K562 (cell line): ENCODE data around the gene CA6. TPM values are rescaled to one million over a fixed set of nuclear protein-coding genes. Genes with fewer than 3 reads are reported as not detected.
A peak's percentile ranks its signal among the peaks of the same experiment; 100 is the strongest.

Experiments
- ATAC-seq: fragments of 200-7000 bp; cut with Tn5 transposase; 3 replicates; pipeline ENCODE4 v1.9.1; 2020; ENCODE audit warnings: moderate library complexity
- BruUV-seq: library from RNA; stranded (reverse); fragments of 400-500 nt; replicated peaks from 2 replicates; lab custom pipeline; 2021; lab: Mats Ljungman, UMichigan
- CTCF ChIA-PET: fragments of 300-600 bp; formaldehyde crosslinking; extraction: SDS; loops from one replicate; lab custom pipeline; 2021; ENCODE audit warnings: low intra/inter-chr PET ratio; lab: Yijun Ruan, JAX
- POLR2A ChIA-PET: fragments of 300-600, 350-650 bp; sonication (Branson Sonifier 250); formaldehyde crosslinking; extraction: SDS; loops from one replicate; lab custom pipeline; 2021; ENCODE audit warnings: antibody characterized with exemption, inconsistent platforms; lab: Yijun Ruan, JAX
- DNase-seq, 4 experiments: peaks; one replicate each; pipeline versions ENCODE4 v3.0.0 to v3.0.0-alpha.2; 2011 to 2018; ENCODE audit warnings: low spot score in 3 of 4, mixed read lengths in 3 of 4; ENCODE audit errors: extremely low read depth in 1 of 4
- FAIRE-seq: peaks from 2 replicates; lab custom pipeline; 2011; peaks lifted over from hg19 to GRCh38; lab: Jason Lieb, UNC
- H2AFZ ChIP-seq: 2 replicates; pipeline ENCODE4 v1.6.0; 2011; ENCODE audit warnings: low read depth, low read length, control low read depth, inconsistent platforms
- H3K27ac ChIP-seq: fragments of 200-600 bp; 3 replicates; pipeline ENCODE4 v1.8.0; 2011; ENCODE audit warnings: low read depth, mild to moderate bottlenecking, control low read depth, inconsistent platforms, low read length, moderate library complexity, mixed read lengths; ENCODE audit errors: extremely low read depth
- H3K27me3 ChIP-seq, 2 experiments: fragments of 300-600 bp in 1 of 2; 2 replicates in 1 of 2; 3 replicates in 1 of 2; pipeline versions ENCODE4 v1.6.0 to v1.8.0; 2011; ENCODE audit warnings: inconsistent platforms in 2 of 2, low read length in 2 of 2, mild to moderate bottlenecking in 1 of 2, mixed read lengths in 1 of 2, moderate library complexity in 1 of 2; ENCODE audit not compliant: control insufficient read depth in 2 of 2, insufficient read depth in 2 of 2
- H3K36me3 ChIP-seq: fragments of 300-600 bp; 3 replicates; pipeline ENCODE4 v1.8.0; 2011; ENCODE audit warnings: mild to moderate bottlenecking, low read length, inconsistent platforms; ENCODE audit not compliant: control insufficient read depth, insufficient read depth
- H3K4me1 ChIP-seq, 2 experiments: fragments of 200-600 bp in 1 of 2; replicated peaks in 1 of 2; 2 replicates in 1 of 2; 3 replicates in 1 of 2; pipeline versions ENCODE4 v1.5.1 to v1.8.0; 2011; ENCODE audit warnings: inconsistent platforms in 2 of 2, low read length in 2 of 2, mild to moderate bottlenecking in 1 of 2, mixed read lengths in 1 of 2, moderate library complexity in 1 of 2; ENCODE audit not compliant: control insufficient read depth in 2 of 2, insufficient read depth in 2 of 2
- H3K4me2 ChIP-seq: 2 replicates; pipeline ENCODE4 v1.6.1; 2011; ENCODE audit warnings: low read length, control low read depth, inconsistent platforms, mixed read lengths; ENCODE audit not compliant: insufficient read depth
- H3K4me3 ChIP-seq: fragments of 200-600 bp; sonication (generic), shearing (Covaris generic); 2 replicates; pipeline ENCODE4 v1.5.1; 2016; ENCODE audit warnings: control low read depth, inconsistent platforms
- H3K79me2 ChIP-seq: fragments of 200-600 bp; 3 replicates; pipeline ENCODE4 v1.8.0; 2011; ENCODE audit warnings: low read length, inconsistent platforms; ENCODE audit not compliant: control insufficient read depth, insufficient read depth
- H3K9ac ChIP-seq, 2 experiments: 2 replicates each; pipeline versions ENCODE4 v1.6.0 to v1.6.1; 2011; ENCODE audit warnings: low read depth in 2 of 2, low read length in 2 of 2, control low read depth in 1 of 2, inconsistent platforms in 1 of 2, mild to moderate bottlenecking in 1 of 2, mixed read lengths in 1 of 2; ENCODE audit not compliant: insufficient read depth in 1 of 2
- H3K9me1 ChIP-seq: one replicate; pipeline ENCODE4 v1.6.0; 2011; ENCODE audit warnings: inconsistent platforms, mild to moderate bottlenecking, low read length, moderate library complexity; ENCODE audit not compliant: control insufficient read depth, insufficient read depth
- H3K9me3 ChIP-seq: replicated peaks from 2 replicates; pipeline ENCODE4 v1.5.1; 2011; ENCODE audit warnings: low read depth, low read length, inconsistent platforms; ENCODE audit not compliant: control insufficient read depth, insufficient read depth
- H4K20me1 ChIP-seq: replicated peaks from 2 replicates; pipeline ENCODE4 v1.6.1; 2011; ENCODE audit warnings: low read length, inconsistent platforms, mixed read lengths; ENCODE audit not compliant: control insufficient read depth, insufficient read depth
- ASH1L ChIP-seq: fragments of 450-650 bp; IDR thresholded peaks from 2 replicates; pipeline ENCODE4 v1.6.1; 2018; ENCODE audit warnings: borderline replicate concordance, mild to moderate bottlenecking, low read depth; ENCODE audit not compliant: partially characterized antibody
- CCAR2 ChIP-seq: fragments of 200-400 bp; formaldehyde crosslinking; IDR thresholded peaks from 2 replicates; pipeline ENCODE4 v1.6.1; 2017; ENCODE audit warnings: mild to moderate bottlenecking, low read depth, low read length
- E2F3 ChIP-seq: fragments of 250-450 bp; sonication (Bioruptor Pico); IDR thresholded peaks from 2 replicates; pipeline ENCODE4 v1.4.0; 2020; ENCODE audit warnings: mild to moderate bottlenecking
- EHMT2 ChIP-seq: fragments of 450-650 bp; IDR thresholded peaks from 2 replicates; pipeline ENCODE4 v1.6.1; 2018; ENCODE audit warnings: antibody characterized with exemption
- GTF2F1 ChIP-seq: IDR thresholded peaks from 2 replicates; pipeline ENCODE4 v1.6.1; 2011; ENCODE audit warnings: low read depth, low read length, improper control_type of control experiment
- HCFC1 ChIP-seq: IDR thresholded peaks from 2 replicates; pipeline ENCODE4 v1.6.1; 2012; ENCODE audit warnings: low read depth, low read length, improper control_type of control experiment
- NFYB ChIP-seq: IDR thresholded peaks from 2 replicates; pipeline ENCODE4 v1.6.1; 2011; ENCODE audit warnings: mild to moderate bottlenecking, moderate library complexity; ENCODE audit not compliant: insufficient read length; ENCODE audit errors: extremely low read depth
- PCBP2 ChIP-seq: fragments of 200-400 bp; formaldehyde crosslinking; IDR thresholded peaks from 2 replicates; pipeline ENCODE4 v1.6.1; 2018; ENCODE audit warnings: low read length, low read depth, mild to moderate bottlenecking, moderate library complexity; ENCODE audit not compliant: poor library complexity, severe bottlenecking
- RFX1 ChIP-seq: fragments of 450-650 bp; IDR thresholded peaks from 2 replicates; pipeline ENCODE4 v1.6.1; 2016; ENCODE audit warnings: mild to moderate bottlenecking, moderate library complexity
- SP2 ChIP-seq: IDR thresholded peaks from 2 replicates; pipeline ENCODE4 v1.6.1; 2011; ENCODE audit warnings: mild to moderate bottlenecking, low read depth, low read length, moderate library complexity; ENCODE audit not compliant: poor library complexity, severe bottlenecking; ENCODE audit errors: extremely low read depth
- SPI1 ChIP-seq: IDR thresholded peaks from 2 replicates; pipeline ENCODE4 v1.6.1; 2011; ENCODE audit warnings: low read depth, low read length, control low read depth, borderline replicate concordance
- TFAP4 ChIP-seq: sonication (generic); formaldehyde crosslinking; IDR thresholded peaks from 2 replicates; pipeline ENCODE4 v1.8.0; 2022; ENCODE audit warnings: missing genetic modification reagents, mild to moderate bottlenecking, moderate library complexity, borderline replicate concordance
- ZNF766 ChIP-seq: fragments of 200-800 bp; sonication (Bioruptor generic); conservative IDR thresholded peaks from 2 replicates; pipeline ENCODE4 v1.6.1; 2016; ENCODE audit warnings: missing genetic modification characterization, missing compliant biosample characterization
- ZZZ3 ChIP-seq: fragments of 450-650 bp; IDR thresholded peaks from 2 replicates; pipeline ENCODE4 v1.6.1; 2016; ENCODE audit warnings: antibody characterized with exemption, mild to moderate bottlenecking, moderate library complexity
- WGBS: fragments of 100-300 bp; shearing (Covaris generic); methylation state at CpG from one replicate; pipeline ENCODE4 v1.1.6; 2016; ENCODE audit warnings: low coverage, mixed read lengths; ENCODE audit not compliant: insufficient coverage; ENCODE audit errors: missing lambda C conversion rate; 5-methylcytosine and 5-hydroxymethylcytosine counted together
- in situ Hi-C: fragments of 300-500 bp; cut with MboI; formaldehyde crosslinking; loops from 4 replicates; pipeline ENCODE4 v1.15.0; 2018; ENCODE audit warnings: inconsistent platforms, mixed read lengths
- intact Hi-C: fragments of 100-400 bp; cut with micrococcal nuclease; formaldehyde crosslinking; loops from 2 replicates; pipeline ENCODE4 v1.14.2; 2022
- polyA plus RNA-seq, 8 experiments: library from polyadenylated mRNA; depleted of rRNA in 4 of 8; stranded (reverse) in 5 of 8; unstranded in 3 of 8; fragments of >200 nt; fragmentation: Nextera tagmentation in 2 of 8; fragmentation: Illumina TruSeq in 1 of 8; extraction: Ambion mirVana in 2 of 8; extraction: Trizol in 1 of 8; gene quantifications; 2 replicates each; pipeline versions ENCODE4 v1.2.1 to v1.2.3, GENCODE V29; 2011 to 2014; ENCODE audit warnings: inconsistent platforms in 1 of 8, missing spikeins in 1 of 8
- total RNA-seq, 7 experiments: library from RNA; depleted of rRNA in 6 of 7; stranded (reverse); fragments of >200 nt in 6 of 7; fragmentation: Illumina TruSeq in 2 of 7; extraction: Trizol in 2 of 7; gene quantifications; 2 replicates each; pipeline versions ENCODE4 v1.2.1 to v1.2.3, GENCODE V29; 2011 to 2021; ENCODE audit warnings: low replicate concordance in 1 of 7

The CA6 gene
- total and polyA plus RNA-seq, 9 of the 15 experiments (the other 6 are each of a cell fraction or from before 2014, with no cell fraction given), result not detected

- no peak for TF ChIP-seq E2F3
These were observed 37.1 kb upstream of the CA6 start (continued) for GRCh38 chr1:8908388-8909151.

GRCh38 chr1:8910331-8910730 is 35.3 kb upstream of the CA6 start:
- ChIA-PET CTCF (no interaction called here), POLR2A (interaction anchor here (0.6 kb wide), 1 partner anchor 304 kb away, joined by 3 read pairs; no protein-coding TSS in a partner anchor)
- H3K4me2 ChIP-seq, result no peak overlapping the region
- no peak for FAIRE-seq
- 0 out of 2 replicates have a peak, but pooled peaks cover 2% of the 10 kb centered on the region for H3K9me3 ChIP-seq
- no TSS peak for BruUV-seq
- H3K27ac ChIP-seq, result no peak overlapping the region
- H4K20me1 ChIP-seq, result no peaks in the 10 kb centered on the region
- no peak overlapping the region for H2AFZ ChIP-seq
- no peak for DNase-seq
- no peak overlapping the region for H3K4me3 ChIP-seq
- peaks cover 2 to 14% of the 10 kb centered on the region in 2 experiments; a peak in 3 of 5 replicates for H3K27me3 ChIP-seq
- H3K36me3 ChIP-seq, result no peaks in the 10 kb centered on the region
- ATAC-seq, result peak; percentile 55
- peaks cover 4 to 7% of the 10 kb centered on the region in 2 experiments; a peak in 4 of 5 replicates for H3K4me1 ChIP-seq
- in situ Hi-C loops, result no loop called here
- intact Hi-C loops, result no loop called here
- WGBS, result 44% methylated on average over 3 of the region's 3 CpGs
- H3K79me2 ChIP-seq, result no peaks in the 10 kb centered on the region
- H3K9me1 ChIP-seq, result no peaks in the 10 kb centered on the region
- H3K9ac ChIP-seq, result no peak overlapping the region
- TF ChIP-seq RFX1, result no peak
- TF ChIP-seq SP2, result no peak
- no peak for TF ChIP-seq GTF2F1
- TF ChIP-seq PCBP2, result no peak
- TF ChIP-seq CCAR2, result no peak
- no peak for TF ChIP-seq ZZZ3
- 0 out of 2 replicates have a peak, but pooled peaks have one; percentile 10 for TF ChIP-seq EHMT2
- TF ChIP-seq HCFC1, result no peak
- TF ChIP-seq ASH1L, result no peak
- TF ChIP-seq NFYB, result no peak
- no peak for TF ChIP-seq ZNF766
- 0 out of 2 replicates have a peak, but pooled peaks have one; percentile 6 for TF ChIP-seq SPI1
- no peak for TF ChIP-seq TFAP4
